K562 (cell line): ENCODE data around the gene DENND1A. TPM values are rescaled to one million over a fixed set of nuclear protein-coding genes. Genes with fewer than 3 reads are reported as not detected.

Experiments
- ATAC-seq: fragments of 200-7000 bp; cut with Tn5 transposase; 3 replicates; pipeline ENCODE4 v1.9.1; 2020; ENCODE audit warnings: moderate library complexity
- BruUV-seq: library from RNA; stranded (reverse); fragments of 400-500 nt; replicated peaks from 2 replicates; lab custom pipeline; 2021; lab: Mats Ljungman, UMichigan
- CTCF ChIA-PET: fragments of 300-600 bp; formaldehyde crosslinking; extraction: SDS; loops from one replicate; lab custom pipeline; 2021; ENCODE audit warnings: low intra/inter-chr PET ratio; lab: Yijun Ruan, JAX
- POLR2A ChIA-PET: fragments of 300-600, 350-650 bp; sonication (Branson Sonifier 250); formaldehyde crosslinking; extraction: SDS; loops from one replicate; lab custom pipeline; 2021; ENCODE audit warnings: antibody characterized with exemption, inconsistent platforms; lab: Yijun Ruan, JAX
- DNase-seq, 4 experiments: peaks; one replicate each; pipeline versions ENCODE4 v3.0.0 to v3.0.0-alpha.2; 2011 to 2018; ENCODE audit warnings: low spot score in 3 of 4, mixed read lengths in 3 of 4; ENCODE audit errors: extremely low read depth in 1 of 4
- FAIRE-seq: peaks from 2 replicates; lab custom pipeline; 2011; peaks lifted over from hg19 to GRCh38; lab: Jason Lieb, UNC
- H2AFZ ChIP-seq: 2 replicates; pipeline ENCODE4 v1.6.0; 2011; ENCODE audit warnings: low read depth, low read length, control low read depth, inconsistent platforms
- H3K27ac ChIP-seq: fragments of 200-600 bp; 3 replicates; pipeline ENCODE4 v1.8.0; 2011; ENCODE audit warnings: low read depth, mild to moderate bottlenecking, control low read depth, inconsistent platforms, low read length, moderate library complexity, mixed read lengths; ENCODE audit errors: extremely low read depth
- H3K27me3 ChIP-seq, 2 experiments: fragments of 300-600 bp in 1 of 2; 2 replicates in 1 of 2; 3 replicates in 1 of 2; pipeline versions ENCODE4 v1.6.0 to v1.8.0; 2011; ENCODE audit warnings: inconsistent platforms in 2 of 2, low read length in 2 of 2, mild to moderate bottlenecking in 1 of 2, mixed read lengths in 1 of 2, moderate library complexity in 1 of 2; ENCODE audit not compliant: control insufficient read depth in 2 of 2, insufficient read depth in 2 of 2
- H3K36me3 ChIP-seq: fragments of 300-600 bp; 3 replicates; pipeline ENCODE4 v1.8.0; 2011; ENCODE audit warnings: mild to moderate bottlenecking, low read length, inconsistent platforms; ENCODE audit not compliant: control insufficient read depth, insufficient read depth
- H3K4me1 ChIP-seq, 2 experiments: fragments of 200-600 bp in 1 of 2; replicated peaks in 1 of 2; 2 replicates in 1 of 2; 3 replicates in 1 of 2; pipeline versions ENCODE4 v1.5.1 to v1.8.0; 2011; ENCODE audit warnings: inconsistent platforms in 2 of 2, low read length in 2 of 2, mild to moderate bottlenecking in 1 of 2, mixed read lengths in 1 of 2, moderate library complexity in 1 of 2; ENCODE audit not compliant: control insufficient read depth in 2 of 2, insufficient read depth in 2 of 2
- H3K4me2 ChIP-seq: 2 replicates; pipeline ENCODE4 v1.6.1; 2011; ENCODE audit warnings: low read length, control low read depth, inconsistent platforms, mixed read lengths; ENCODE audit not compliant: insufficient read depth
- H3K4me3 ChIP-seq: fragments of 200-600 bp; sonication (generic), shearing (Covaris generic); 2 replicates; pipeline ENCODE4 v1.5.1; 2016; ENCODE audit warnings: control low read depth, inconsistent platforms
- H3K79me2 ChIP-seq: fragments of 200-600 bp; 3 replicates; pipeline ENCODE4 v1.8.0; 2011; ENCODE audit warnings: low read length, inconsistent platforms; ENCODE audit not compliant: control insufficient read depth, insufficient read depth
- H3K9ac ChIP-seq, 2 experiments: 2 replicates each; pipeline versions ENCODE4 v1.6.0 to v1.6.1; 2011; ENCODE audit warnings: low read depth in 2 of 2, low read length in 2 of 2, control low read depth in 1 of 2, inconsistent platforms in 1 of 2, mild to moderate bottlenecking in 1 of 2, mixed read lengths in 1 of 2; ENCODE audit not compliant: insufficient read depth in 1 of 2
- H3K9me1 ChIP-seq: one replicate; pipeline ENCODE4 v1.6.0; 2011; ENCODE audit warnings: inconsistent platforms, mild to moderate bottlenecking, low read length, moderate library complexity; ENCODE audit not compliant: control insufficient read depth, insufficient read depth
- H3K9me3 ChIP-seq: replicated peaks from 2 replicates; pipeline ENCODE4 v1.5.1; 2011; ENCODE audit warnings: low read depth, low read length, inconsistent platforms; ENCODE audit not compliant: control insufficient read depth, insufficient read depth
- H4K20me1 ChIP-seq: replicated peaks from 2 replicates; pipeline ENCODE4 v1.6.1; 2011; ENCODE audit warnings: low read length, inconsistent platforms, mixed read lengths; ENCODE audit not compliant: control insufficient read depth, insufficient read depth
- ARID2 ChIP-seq: fragments of 450-650 bp; IDR thresholded peaks from 2 replicates; pipeline ENCODE4 v1.6.1; 2017; ENCODE audit warnings: antibody characterized with exemption, mild to moderate bottlenecking
- CBFB ChIP-seq: sonication (generic); formaldehyde crosslinking; IDR thresholded peaks from 2 replicates; pipeline ENCODE4 v1.4.0; 2020; ENCODE audit warnings: mild to moderate bottlenecking, missing genetic modification reagents
- COPS2 ChIP-seq: fragments of 450-650 bp; conservative IDR thresholded peaks from 2 replicates; pipeline ENCODE4 v1.6.1; 2016; ENCODE audit warnings: mild to moderate bottlenecking, moderate library complexity
- MYNN ChIP-seq, 2 experiments: sonication (generic); formaldehyde crosslinking in 1 of 2; IDR thresholded peaks; 2 replicates each; pipeline versions ENCODE4 v1.5.0 to v1.6.1; 2016 to 2020; ENCODE audit warnings: antibody characterized with exemption in 1 of 2, missing genetic modification reagents in 1 of 2
- POU5F1 ChIP-seq: fragments of 150-350 bp; IDR thresholded peaks from 2 replicates; pipeline ENCODE4 v1.6.1; 2014; ENCODE audit warnings: borderline replicate concordance, low read length, low read depth, mild to moderate bottlenecking; ENCODE audit not compliant: partially characterized antibody
- RNF219 ChIP-seq: fragments of 250-450 bp; sonication (Bioruptor Pico); IDR thresholded peaks from 2 replicates; pipeline ENCODE4 v1.5.0; 2022; ENCODE audit warnings: mild to moderate bottlenecking
- SMARCA5 ChIP-seq: fragments of 450-650 bp; IDR thresholded peaks from 2 replicates; pipeline ENCODE4 v1.6.1; 2016
- TAF1 ChIP-seq: IDR thresholded peaks from 2 replicates; pipeline ENCODE4 v1.6.1; 2011; ENCODE audit warnings: mild to moderate bottlenecking, low read length, moderate library complexity; ENCODE audit not compliant: insufficient read depth, control insufficient read depth, severe bottlenecking; ENCODE audit errors: extremely low read depth
- TAF7 ChIP-seq: fragments of 450-650 bp; IDR thresholded peaks from 2 replicates; pipeline ENCODE4 v1.6.1; 2016; ENCODE audit warnings: missing genetic modification characterization, missing compliant biosample characterization
- TSHZ1 ChIP-seq: fragments of 250-450 bp; sonication (Bioruptor Pico); IDR thresholded peaks from 2 replicates; pipeline ENCODE4 v1.4.0; 2020; ENCODE audit warnings: mild to moderate bottlenecking, moderate library complexity
- ZNF24 ChIP-seq: fragments of 450-650 bp; IDR thresholded peaks from 2 replicates; pipeline ENCODE4 v1.6.1; 2016
- ZNF316 ChIP-seq: fragments of 450-650 bp; IDR thresholded peaks from 2 replicates; pipeline ENCODE4 v1.6.1; 2016
- ZNF395 ChIP-seq: fragments of 200-800 bp; sonication (Bioruptor generic); IDR thresholded peaks from 2 replicates; pipeline ENCODE4 v1.6.1; 2017; ENCODE audit warnings: missing genetic modification characterization, missing compliant biosample characterization
- ZNF584 ChIP-seq: fragments of 200-800 bp; sonication (Bioruptor generic); IDR thresholded peaks from 2 replicates; pipeline ENCODE4 v1.6.1; 2016; ENCODE audit warnings: low read depth, mild to moderate bottlenecking, missing genetic modification characterization, missing compliant biosample characterization
- WGBS: fragments of 100-300 bp; shearing (Covaris generic); methylation state at CpG from one replicate; pipeline ENCODE4 v1.1.6; 2016; ENCODE audit warnings: low coverage, mixed read lengths; ENCODE audit not compliant: insufficient coverage; ENCODE audit errors: missing lambda C conversion rate; 5-methylcytosine and 5-hydroxymethylcytosine counted together
- in situ Hi-C: fragments of 300-500 bp; cut with MboI; formaldehyde crosslinking; loops from 4 replicates; pipeline ENCODE4 v1.15.0; 2018; ENCODE audit warnings: inconsistent platforms, mixed read lengths
- intact Hi-C: fragments of 100-400 bp; cut with micrococcal nuclease; formaldehyde crosslinking; loops from 2 replicates; pipeline ENCODE4 v1.14.2; 2022
- polyA plus RNA-seq, 8 experiments: library from polyadenylated mRNA; depleted of rRNA in 4 of 8; stranded (reverse) in 5 of 8; unstranded in 3 of 8; fragments of >200 nt; fragmentation: Nextera tagmentation in 2 of 8; fragmentation: Illumina TruSeq in 1 of 8; extraction: Ambion mirVana in 2 of 8; extraction: Trizol in 1 of 8; gene quantifications; 2 replicates each; pipeline versions ENCODE4 v1.2.1 to v1.2.3, GENCODE V29; 2011 to 2014; ENCODE audit warnings: inconsistent platforms in 1 of 8, missing spikeins in 1 of 8
- total RNA-seq, 7 experiments: library from RNA; depleted of rRNA in 6 of 7; stranded (reverse); fragments of >200 nt in 6 of 7; fragmentation: Illumina TruSeq in 2 of 7; extraction: Trizol in 2 of 7; gene quantifications; 2 replicates each; pipeline versions ENCODE4 v1.2.1 to v1.2.3, GENCODE V29; 2011 to 2021; ENCODE audit warnings: low replicate concordance in 1 of 7

DENND1A gene
- total and polyA plus RNA-seq, 9 of the 15 experiments (the other 6 are each of a cell fraction or from before 2014, with no cell fraction given) = 7.6 to 29.5 (median 15.7) TPM

- Histone ChIP-seq H3K27me3 (no peaks in the 10 kb centered on the region; a peak in 1 of 5 replicates), H3K4me1 (peaks cover 0 to 4% of the 10 kb centered on the region in 2 experiments; a peak in 1 of 5 replicates), H3K4me3 (no peak overlapping the region), H4K20me1 (0 out of 2 replicates have a peak, but pooled peaks cover 4% of the 10 kb centered on the region), H3K27ac (no peak overlapping the region), H3K36me3 (no peaks in the 10 kb centered on the region), H3K9me3 (no peaks in the 10 kb centered on the region), H3K4me2 (no peak overlapping the region), H3K9ac (no peak overlapping the region), H2AFZ (no peak overlapping the region), H3K9me1 (no peaks in the 10 kb centered on the region), H3K79me2 (no peaks in the 10 kb centered on the region)
- ChIA-PET POLR2A (interaction anchor here (0.6 to 1.4 kb wide), 2 partner anchors 9 to 10 kb away, joined by 3 to 4 read pairs; no protein-coding TSS in a partner anchor), CTCF (no interaction called here)
- in situ Hi-C loops (no loop called here), intact Hi-C loops (no loop called here)
- BruUV-seq = no TSS peak
- FAIRE-seq (no peak), DNase-seq (no peak), ATAC-seq (no peak)
- WGBS = 22% methylated on average over 8 of the region's 8 CpGs
- TF ChIP-seq SMARCA5 (no peak), ZNF584 (CRISPR knock-in tag) (no peak), TAF1 (no peak), COPS2 (no peak), TAF7 (tag) (no peak), TSHZ1 (no peak), ZNF395 (CRISPR knock-in tag) (no peak), ARID2 (no peak), MYNN (IDR thresholded peaks at IDR 0.05) (no peak), MYNN (CRISPR knock-in tag; IDR thresholded peaks at IDR 0.05) (no peak), ZNF316 (no peak), ZNF24 (no peak), RNF219 (no peak), CBFB (no peak), POU5F1 (no peak)
These were observed 436.3 kb downstream of the DENND1A start for GRCh38 chr9:123493627-123494026.
